ENCODE results near the gene WSB1.

Gene WSB1

GRCh38 chr17:27357236-27357635, 63.3 kb downstream of the WSB1 start:
- no peak for DNase-seq (ENCODE audit: low read depth)

DNA sequence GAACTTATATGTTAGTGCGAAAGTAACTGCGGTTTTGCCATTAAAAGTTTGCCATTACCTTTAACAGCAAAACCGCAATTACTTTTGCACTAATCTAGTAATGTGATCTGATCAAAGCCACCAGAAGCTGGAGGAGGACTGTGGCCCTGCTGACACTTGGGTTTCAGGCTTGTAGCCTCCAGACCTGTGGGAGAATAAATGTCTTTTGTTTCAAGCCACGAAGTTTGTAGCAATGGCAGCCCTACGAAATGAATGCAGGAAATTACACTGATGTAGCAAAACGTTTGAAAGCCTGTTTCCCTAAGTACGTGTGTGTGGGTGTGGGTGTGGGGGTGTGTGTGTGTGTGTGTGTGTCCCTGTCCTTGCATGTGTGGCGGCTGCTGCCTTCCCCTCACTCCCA, 66.6 kb downstream of the WSB1 start:
- no peak for DNase-seq (ENCODE audit: low read depth)

DNA sequence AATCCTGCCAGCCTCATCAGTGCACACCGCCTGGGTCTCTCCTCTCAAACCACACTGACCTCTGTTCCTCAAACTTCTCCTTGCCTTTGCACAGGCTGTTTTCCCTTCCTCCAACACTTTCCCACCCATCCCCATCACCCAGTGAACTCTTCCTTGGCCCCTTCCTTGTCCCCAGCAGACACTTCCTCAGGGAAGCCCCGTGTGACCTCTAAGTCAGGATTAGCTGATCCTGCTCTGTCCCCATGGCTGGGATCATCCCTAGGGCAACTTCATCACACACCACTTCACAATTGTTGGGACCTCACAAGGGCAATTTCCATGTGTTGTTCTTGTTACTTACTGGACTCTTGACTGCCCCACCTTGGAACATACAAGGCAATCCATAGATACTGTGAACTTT, 67.8 kb downstream of the WSB1 start:
- no peak for DNase-seq (ENCODE audit: low read depth)

- no peak for DNase-seq (ENCODE audit: low read depth)
Measured at GRCh38 chr17:27362503-27362902, 68.6 kb downstream of the WSB1 start.

DNA sequence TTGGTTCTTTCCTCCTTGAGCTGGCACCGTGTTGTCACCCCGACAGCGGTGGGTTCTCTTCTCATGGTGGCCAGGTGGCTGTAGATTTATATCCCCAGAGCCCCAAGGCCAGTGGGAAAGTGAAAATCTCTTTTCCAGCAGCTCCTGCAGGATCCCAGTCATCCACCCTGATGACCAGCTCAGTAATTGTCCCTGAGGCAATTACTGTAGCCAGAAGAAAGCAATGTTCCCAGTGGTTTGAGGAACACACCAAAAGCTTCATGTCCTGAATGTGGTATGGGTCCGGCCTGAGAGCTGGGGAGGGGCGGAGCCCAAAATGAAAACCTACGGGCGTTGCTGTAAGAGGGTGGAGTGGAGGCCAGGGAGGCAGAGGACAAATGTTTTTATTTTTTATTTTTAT, 69.0 kb downstream of the WSB1 start:
- no peak for DNase-seq (ENCODE audit: low read depth)

GRCh38 chr17:27363326-27363725, 69.4 kb downstream of the WSB1 start:
- DNase-seq (ENCODE audit: low read depth) = no peak

Measured in ELR (cell line).